Neuronal stem cell (in vitro differentiated cells): ENCODE data around the gene S100A8.

Experiments used
- DNase-seq: peaks from one replicate; pipeline ENCODE4 v3.0.0-alpha.2; 2013; ENCODE audit warnings: low spot score
- H2AFZ ChIP-seq: one replicate; pipeline ENCODE4 v1.6.1; 2013; ENCODE audit warnings: mild to moderate bottlenecking, low read length, inconsistent platforms
- H2AK5ac ChIP-seq: 2 replicates; pipeline ENCODE4 v1.6.1; 2013; ENCODE audit warnings: low read depth, mild to moderate bottlenecking, inconsistent platforms, low read length, moderate library complexity, mixed read lengths
- H2BK120ac ChIP-seq: 2 replicates; pipeline ENCODE4 v1.6.1; 2013; ENCODE audit warnings: low read depth, mild to moderate bottlenecking, inconsistent platforms, low read length, moderate library complexity, mixed read lengths
- H2BK12ac ChIP-seq: one replicate; pipeline ENCODE4 v1.6.1; 2013; ENCODE audit warnings: low read length, inconsistent platforms
- H2BK15ac ChIP-seq: 2 replicates; pipeline ENCODE4 v1.6.1; 2013; ENCODE audit warnings: mild to moderate bottlenecking, low read length, inconsistent platforms, mixed read lengths
- H2BK5ac ChIP-seq: one replicate; pipeline ENCODE4 v1.6.1; 2013; ENCODE audit warnings: inconsistent platforms, mild to moderate bottlenecking, low read length, moderate library complexity
- H3K14ac ChIP-seq: one replicate; pipeline ENCODE4 v1.6.1; 2013; ENCODE audit warnings: low read length, inconsistent platforms
- H3K18ac ChIP-seq: 2 replicates; pipeline ENCODE4 v1.6.1; 2013; ENCODE audit warnings: low read length, inconsistent platforms
- H3K23ac ChIP-seq: 2 replicates; pipeline ENCODE4 v1.6.1; 2013; ENCODE audit warnings: low read depth, mild to moderate bottlenecking, mixed read lengths, low read length, inconsistent platforms; ENCODE audit not compliant: poor library complexity
- H3K27ac ChIP-seq: replicated peaks from 3 replicates; pipeline ENCODE4 v1.5.1; 2013; ENCODE audit warnings: low read length, inconsistent platforms
- H3K27me3 ChIP-seq, 3 experiments: 2 replicates each; pipeline ENCODE4 v1.6.1; 2013; ENCODE audit warnings: low read length in 3 of 3, mild to moderate bottlenecking in 2 of 3, inconsistent platforms in 1 of 3, low read depth in 1 of 3, mixed read lengths in 1 of 3, moderate library complexity in 1 of 3; ENCODE audit not compliant: control insufficient read depth in 3 of 3, insufficient read depth in 3 of 3
- H3K36me3 ChIP-seq, 2 donors: replicated peaks in 1 of 2; 2 replicates each; pipeline ENCODE4 v1.6.1; 2013; ENCODE audit warnings: low read length in 2 of 2; ENCODE audit not compliant: control insufficient read depth in 2 of 2, insufficient read depth in 2 of 2
- H3K4ac ChIP-seq: 2 replicates; pipeline ENCODE4 v1.6.1; 2013; ENCODE audit warnings: inconsistent platforms, mild to moderate bottlenecking, low read length, moderate library complexity
- H3K4me1 ChIP-seq, 2 donors: 1 replicate in 1 of 2; 2 replicates in 1 of 2; pipeline ENCODE4 v1.6.1; 2013; ENCODE audit warnings: low read length in 2 of 2, low read depth in 1 of 2; ENCODE audit not compliant: control insufficient read depth in 2 of 2, insufficient read depth in 1 of 2
- H3K4me2 ChIP-seq: one replicate; pipeline ENCODE4 v1.6.1; 2013; ENCODE audit warnings: mild to moderate bottlenecking, low read length, inconsistent platforms; ENCODE audit not compliant: insufficient read depth, poor library complexity, severe bottlenecking
- H3K4me3 ChIP-seq, 2 donors: 2 replicates each; pipeline ENCODE4 v1.5.1; 2013; ENCODE audit warnings: low read length in 2 of 2, mild to moderate bottlenecking in 2 of 2, inconsistent platforms in 1 of 2, moderate library complexity in 1 of 2
- H3K79me1 ChIP-seq: one replicate; pipeline ENCODE4 v1.6.1; 2013; ENCODE audit warnings: low read depth, mild to moderate bottlenecking, inconsistent platforms, low read length, moderate library complexity
- H3K9ac ChIP-seq: one replicate; pipeline ENCODE4 v1.6.1; 2013; ENCODE audit warnings: mild to moderate bottlenecking, low read depth, low read length, inconsistent platforms; ENCODE audit not compliant: poor library complexity
- H3K9me3 ChIP-seq, 2 donors: replicated peaks in 1 of 2; 2 replicates each; pipeline versions ENCODE3 to v1.6.1; 2013; ENCODE audit warnings: low read length in 2 of 2, mild to moderate bottlenecking in 2 of 2, inconsistent platforms in 1 of 2, low read depth in 1 of 2, mixed read lengths in 1 of 2, moderate library complexity in 1 of 2; ENCODE audit not compliant: control insufficient read depth in 2 of 2, insufficient read depth in 1 of 2
- H4K8ac ChIP-seq: one replicate; pipeline ENCODE4 v1.6.1; 2013; ENCODE audit warnings: low read depth, mild to moderate bottlenecking, inconsistent platforms, low read length, moderate library complexity
- H4K91ac ChIP-seq: one replicate; pipeline ENCODE4 v1.6.1; 2013; ENCODE audit warnings: low read length, low read depth, mild to moderate bottlenecking, inconsistent platforms; ENCODE audit not compliant: poor library complexity
- whole genome bisulfite sequencing, 2 donors: extraction: QIAGEN DNeasy Blood & Tissue Kit; methylation state at CpG; one replicate each; pipeline ENCODE4 v1.1.7; 2013; ENCODE audit warnings: missing lambda C conversion rate in 2 of 2, mixed read lengths in 1 of 2; ENCODE audit not compliant: insufficient read length in 2 of 2, insufficient replicate concordance in 1 of 2; ENCODE audit errors: extremely low coverage in 2 of 2; 5-methylcytosine and 5-hydroxymethylcytosine counted together

The S100A8 gene

DNA sequence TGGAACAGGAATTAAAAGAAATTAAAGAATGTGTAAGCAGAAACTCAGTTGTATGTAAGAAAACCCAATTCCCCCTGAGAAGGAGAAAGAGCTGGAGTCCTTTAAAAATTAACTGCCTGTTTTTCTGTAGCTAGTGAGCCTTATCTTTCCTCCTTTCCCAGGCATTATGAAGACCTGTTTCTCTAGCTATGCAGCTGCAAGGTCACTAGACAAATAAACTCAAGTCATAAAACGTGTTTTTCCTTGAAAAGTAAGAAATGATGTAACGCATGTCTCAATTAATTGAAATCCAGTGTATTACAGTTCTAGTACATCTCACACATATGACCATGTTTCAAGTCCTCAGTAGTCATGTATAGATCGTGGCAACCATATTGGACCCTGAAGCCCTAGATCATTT, 20.7 kb downstream of the S100A8 start:
- Histone ChIP-seq H3K27me3 (peaks cover 0 to 15% (median 0%) of the 10 kb centered on the region in 3 experiments), H2AK5ac (no peak overlapping the region), H3K27ac (no peak overlapping the region), H2AFZ (no peak overlapping the region), H3K4me2 (no peak overlapping the region), H3K36me3 (no peaks in the 10 kb centered on the region), H2BK15ac (no peak overlapping the region), H3K23ac (no peak overlapping the region), H2BK12ac (no peak overlapping the region), H3K9me3 (no peaks in the 10 kb centered on the region), H3K79me1 (no peaks in the 10 kb centered on the region), H2BK5ac (no peak overlapping the region), H2BK120ac (no peak overlapping the region), H3K4ac (no peak overlapping the region), H3K14ac (no peak overlapping the region), H3K9ac (no peak overlapping the region), H3K4me1 (no peaks in the 10 kb centered on the region), H3K4me3 (no peak overlapping the region), H4K91ac (no peak overlapping the region), H4K8ac (no peak overlapping the region), H3K18ac (no peak overlapping the region)
- no peak for DNase-seq
- WGBS, 2 donors: no CpG with 5 or more reads among the region's 3 CpGs

- H3K4me1 ChIP-seq: no peaks in the 10 kb centered on the region
- H3K9ac ChIP-seq: no peak overlapping the region
- H3K27ac ChIP-seq: no peak overlapping the region
- H3K36me3 ChIP-seq: no peaks in the 10 kb centered on the region
- no peaks in the 10 kb centered on the region for H3K9me3 ChIP-seq
- H2AFZ ChIP-seq: no peak overlapping the region
- H2BK120ac ChIP-seq: no peak overlapping the region
- H3K14ac ChIP-seq: no peak overlapping the region
- WGBS, 2 donors: no CpG with 5 or more reads among the region's 2 CpGs
- H4K91ac ChIP-seq: no peak overlapping the region
- H2BK15ac ChIP-seq: no peak overlapping the region
- H3K4ac ChIP-seq: no peak overlapping the region
- no peak overlapping the region for H4K8ac ChIP-seq
- H3K79me1 ChIP-seq: no peaks in the 10 kb centered on the region
- H3K27me3 ChIP-seq: peaks cover 0 to 20% (median 0%) of the 10 kb centered on the region in 3 experiments
- H2BK12ac ChIP-seq: no peak overlapping the region
- H3K4me2 ChIP-seq: no peak overlapping the region
- no peak overlapping the region for H3K23ac ChIP-seq
- H3K4me3 ChIP-seq: no peak overlapping the region
- DNase-seq: no peak
- no peak overlapping the region for H2AK5ac ChIP-seq
- no peak overlapping the region for H3K18ac ChIP-seq
- H2BK5ac ChIP-seq: no peak overlapping the region
Measured at GRCh38 chr1:153368495-153368894, 22.4 kb downstream of the S100A8 start.

- peaks cover 0 to 22% (median 0%) of the 10 kb centered on the region in 3 experiments for H3K27me3 ChIP-seq
- whole genome bisulfite sequencing, 2 donors: no CpG with 5 or more reads among the region's 2 CpGs
- H3K36me3 ChIP-seq: no peaks in the 10 kb centered on the region
- no peak overlapping the region for H4K8ac ChIP-seq
- H3K18ac ChIP-seq: no peak overlapping the region
- no peaks in the 10 kb centered on the region for H3K4me1 ChIP-seq
- H3K23ac ChIP-seq: no peak overlapping the region
- H2AFZ ChIP-seq: no peak overlapping the region
- H3K27ac ChIP-seq: no peak overlapping the region
- no peaks in the 10 kb centered on the region for H3K79me1 ChIP-seq
- no peak overlapping the region for H3K4me3 ChIP-seq
- H3K9ac ChIP-seq: no peak overlapping the region
- H3K9me3 ChIP-seq: no peaks in the 10 kb centered on the region
- no peak overlapping the region for H2AK5ac ChIP-seq
- no peak overlapping the region for H2BK120ac ChIP-seq
- H2BK15ac ChIP-seq: no peak overlapping the region
- H2BK5ac ChIP-seq: no peak overlapping the region
- H3K4ac ChIP-seq: no peak overlapping the region
- no peak overlapping the region for H2BK12ac ChIP-seq
- no peak overlapping the region for H3K4me2 ChIP-seq
- H4K91ac ChIP-seq: no peak overlapping the region
- no peak for DNase-seq
- H3K14ac ChIP-seq: no peak overlapping the region
Measured at GRCh38 chr1:153367090-153367489, 23.8 kb downstream of the S100A8 start.

GRCh38 chr1:153366261-153366660, 24.6 kb downstream of the S100A8 start:
- Histone ChIP-seq H4K8ac (no peak overlapping the region), H3K4ac (no peak overlapping the region), H3K36me3 (no peaks in the 10 kb centered on the region), H4K91ac (no peak overlapping the region), H3K4me3 (no peak overlapping the region), H3K14ac (no peak overlapping the region), H3K27me3 (peaks cover 0 to 22% (median 0%) of the 10 kb centered on the region in 3 experiments), H3K23ac (no peak overlapping the region), H2BK15ac (no peak overlapping the region), H3K4me1 (no peaks in the 10 kb centered on the region), H3K27ac (no peak overlapping the region), H3K9ac (no peak overlapping the region), H3K18ac (no peak overlapping the region), H2BK5ac (no peak overlapping the region), H2AFZ (no peak overlapping the region), H3K9me3 (no peaks in the 10 kb centered on the region), H2BK12ac (no peak overlapping the region), H2BK120ac (no peak overlapping the region), H2AK5ac (no peak overlapping the region), H3K4me2 (no peak overlapping the region), H3K79me1 (no peaks in the 10 kb centered on the region)
- no peak for DNase-seq
- no CpG with 5 or more reads among the region's 6 CpGs for WGBS, 2 donors
